HepG2 (cell line): ENCODE measurements around the gene NOB1.

Source experiments
- CTCF ChIP-seq: sonication (generic); formaldehyde crosslinking; IDR thresholded peaks from 2 replicates; pipeline ENCODE4 v1.5.0; 2020; ENCODE audit warnings: mild to moderate bottlenecking, missing genetic modification reagents, moderate library complexity
- SUZ12 ChIP-seq: fragments of 150-350 bp; IDR thresholded peaks from 2 replicates; pipeline ENCODE4 v1.6.1; 2014; ENCODE audit warnings: low read depth, low read length

DNA sequence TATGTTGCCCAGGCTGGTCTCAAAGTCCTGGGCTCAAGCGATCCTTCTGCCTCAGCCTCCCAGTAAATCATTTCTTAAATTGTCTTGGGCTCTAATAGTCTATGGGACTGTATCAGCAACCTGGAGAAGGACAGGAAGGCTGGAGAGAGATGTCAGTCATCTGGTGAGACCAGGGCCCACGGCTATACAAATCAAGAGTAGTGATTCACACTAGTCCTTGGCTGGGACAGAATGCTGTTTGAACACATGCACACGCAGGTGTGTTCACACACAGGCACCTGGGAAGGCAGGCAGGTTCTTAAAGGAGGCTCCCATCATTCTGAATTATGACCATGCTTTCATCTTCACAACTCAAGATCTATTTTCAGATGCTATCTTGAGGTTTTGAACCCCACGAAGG lies 42.4 kb downstream of the NOB1 start:
- TF ChIP-seq SUZ12 (no peak), CTCF (CRISPR knock-in tag) (no peak)
